HepG2 (cell line): ENCODE measurements around the gene ELP6. TPM values are rescaled to one million over a fixed set of nuclear protein-coding genes. Genes with fewer than 3 reads are reported as not detected.

ENCODE experiments used
- GATAD2A ChIP-seq: IDR thresholded peaks from 2 replicates; pipeline ENCODE4 v1.6.1; 2016
- GZF1 ChIP-seq: sonication (generic); formaldehyde crosslinking; IDR thresholded peaks from 2 replicates; pipeline ENCODE4 v1.5.1; 2020; ENCODE audit warnings: mild to moderate bottlenecking, missing genetic modification reagents
- HES4 ChIP-seq: sonication (generic); formaldehyde crosslinking; IDR thresholded peaks from 2 replicates; pipeline ENCODE4 v1.9.0; 2021; ENCODE audit warnings: mild to moderate bottlenecking, missing genetic modification reagents, borderline replicate concordance
- IKZF5 ChIP-seq: IDR thresholded peaks from 2 replicates; pipeline ENCODE4 v1.6.1; 2018; ENCODE audit warnings: missing genetic modification reagents, mild to moderate bottlenecking, missing compliant biosample characterization
- KAT2B ChIP-seq: fragments of 150-350 bp; IDR thresholded peaks from 2 replicates; pipeline ENCODE4 v1.6.1; 2014; ENCODE audit warnings: low read depth, low read length, borderline replicate concordance
- KDM6A ChIP-seq: IDR thresholded peaks from 2 replicates; pipeline ENCODE4 v1.6.1; 2016; ENCODE audit warnings: low read depth
- KIAA2018 ChIP-seq: sonication (generic); formaldehyde crosslinking; IDR thresholded peaks from 2 replicates; pipeline ENCODE4 v1.5.0; 2020; ENCODE audit warnings: mild to moderate bottlenecking, missing genetic modification reagents, borderline replicate concordance
- KLF9 ChIP-seq: IDR thresholded peaks from 2 replicates; pipeline ENCODE4 v1.6.1; 2016; ENCODE audit warnings: low read depth
- NR2F6 ChIP-seq, 2 experiments: IDR thresholded peaks; 2 replicates each; pipeline ENCODE4 v1.6.1; 2016; ENCODE audit warnings: antibody characterized with exemption in 1 of 2, mild to moderate bottlenecking in 1 of 2
- SALL1 ChIP-seq: sonication (generic); formaldehyde crosslinking; IDR thresholded peaks from 2 replicates; pipeline ENCODE4 v1.8.0; 2022; ENCODE audit warnings: mild to moderate bottlenecking, missing genetic modification reagents
- SIX4 ChIP-seq: sonication (generic); formaldehyde crosslinking; IDR thresholded peaks from 2 replicates; pipeline ENCODE4 v1.4.0; 2020; ENCODE audit warnings: missing genetic modification reagents
- SMC3 ChIP-seq: IDR thresholded peaks from 2 replicates; pipeline ENCODE4 v1.6.1; 2011; ENCODE audit warnings: low read length, improper control_type of control experiment
- SNAPC2 ChIP-seq: sonication (generic); formaldehyde crosslinking; IDR thresholded peaks from 2 replicates; pipeline ENCODE4 v1.8.1; 2022; ENCODE audit warnings: mild to moderate bottlenecking, missing genetic modification reagents
- SNAPC4 ChIP-seq: sonication (generic); formaldehyde crosslinking; IDR thresholded peaks from 2 replicates; pipeline ENCODE4 v1.4.0; 2020; ENCODE audit warnings: mild to moderate bottlenecking, missing genetic modification reagents
- ZNF180 ChIP-seq: sonication (generic); formaldehyde crosslinking; IDR thresholded peaks from 2 replicates; pipeline ENCODE4 v1.4.0; 2020; ENCODE audit warnings: low read depth, missing genetic modification reagents, borderline replicate concordance
- ZNF501 ChIP-seq: sonication (generic); formaldehyde crosslinking; IDR thresholded peaks from 2 replicates; pipeline ENCODE4 v1.5.1; 2020; ENCODE audit warnings: mild to moderate bottlenecking, moderate library complexity, missing genetic modification reagents
- ZNF558 ChIP-seq: sonication (generic); formaldehyde crosslinking; IDR thresholded peaks from 2 replicates; pipeline ENCODE4 v1.9.0; 2022; ENCODE audit warnings: mild to moderate bottlenecking, missing genetic modification reagents, borderline replicate concordance
- ZNF589 ChIP-seq: sonication (generic); formaldehyde crosslinking; conservative IDR thresholded peaks from 2 replicates; pipeline ENCODE4 v1.8.0; 2022; ENCODE audit warnings: mild to moderate bottlenecking, moderate library complexity, missing genetic modification reagents
- polyA plus RNA-seq, 8 experiments: library from polyadenylated mRNA; depleted of rRNA in 3 of 8; stranded (reverse) in 7 of 8; unstranded in 1 of 8; fragments of >200 nt; fragmentation: Illumina TruSeq in 4 of 8; extraction: Trizol in 4 of 8; gene quantifications; 2 replicates each; pipeline versions ENCODE4 v1.2.1 to v1.2.3, GENCODE V29; 2011 to 2016; ENCODE audit warnings: low read depth in 4 of 8, missing spikeins in 1 of 8, mixed read lengths in 1 of 8; ENCODE audit not compliant: insufficient read depth in 1 of 8
- total RNA-seq, 5 experiments: library from RNA; depleted of rRNA; stranded (reverse); fragments of >200 nt; fragmentation: Illumina TruSeq; extraction: Trizol; gene quantifications; 2 replicates each; pipeline ENCODE4 v1.2.3, GENCODE V29; 2016; ENCODE audit warnings: low read depth in 1 of 5

The ELP6 gene
- total and polyA plus RNA-seq, 2 of the 13 experiments (the other 11 are each of a cell fraction or from before 2014, with no cell fraction given) = 45.0 to 49.3 TPM

- TF ChIP-seq SIX4 (CRISPR knock-in tag) (no peak), KLF9 (no peak), KAT2B (peak; percentile 92), ZNF558 (CRISPR knock-in tag) (no peak), SNAPC4 (CRISPR knock-in tag) (no peak), ZNF180 (CRISPR knock-in tag) (no peak), GATAD2A (CRISPR knock-in tag) (peak; percentile 74), NR2F6 (IDR thresholded peaks at IDR 0.05) (no peak), NR2F6 (CRISPR knock-in tag; IDR thresholded peaks at IDR 0.05) (0 out of 2 replicates have a peak, but pooled peaks have one; percentile 15), IKZF5 (CRISPR knock-in tag) (no peak), KDM6A (no peak), ZNF501 (CRISPR knock-in tag) (no peak), SALL1 (CRISPR knock-in tag) (peak; percentile 37; the same call in 1 of the 2 replicates), SMC3 (no peak), KIAA2018 (no peak), SNAPC2 (no peak), ZNF589 (CRISPR knock-in tag) (no peak), GZF1 (CRISPR knock-in tag) (no peak), HES4 (CRISPR knock-in tag) (no peak)
Observed at GRCh38 chr3:47515100-47515499, 1.6 kb upstream of the ELP6 start (continued).
